ENCODE data around the gene ZDHHC11. TPM values are rescaled to one million over a fixed set of nuclear protein-coding genes. Genes with fewer than 3 reads are reported as not detected.
"Not testable (repeated sequence)": the region's sequence is repeated elsewhere in the genome, so short reads cannot be mapped to it uniquely, and the experiment has no call there.

ZDHHC11 gene
- total and polyA plus RNA-seq, 2 of the 4 experiments (the other 2 are of a cell fraction), result 0.36 to 1.6 TPM

GRCh38 chr5:785181-785705 lies 65.5 kb downstream of the ZDHHC11 start:
- H3K4me3 ChIP-seq (ENCODE audit: insufficient read depth, low read depth, low read length), result peak overlapping the region; percentile 46; the same call in 1 of the 2 replicates
- H3K9me3 ChIP-seq (ENCODE audit: control insufficient read depth, insufficient read depth, low read length); POLR2A ChIA-PET (ENCODE audit: unreplicated experiment); H3K4me2 ChIP-seq (ENCODE audit: low read depth, low read length); H3K4ac ChIP-seq (ENCODE audit: low read depth, low read length); dilution Hi-C loops (cut with HindIII; ENCODE audit: low sequenced_read_pairs, unreplicated experiment); H4K91ac ChIP-seq (ENCODE audit: insufficient read depth, low read depth, low read length); in situ Hi-C loops (cut with MboI; ENCODE audit: low sequenced_read_pairs); BruUV-seq (replicated peaks); H4K5ac ChIP-seq (ENCODE audit: low read depth, low read length); H2AK5ac ChIP-seq (ENCODE audit: low read depth, low read length); H2AFZ ChIP-seq (replicated peaks; ENCODE audit: low read length, poor library complexity); H2BK5ac ChIP-seq (ENCODE audit: low read depth, low read length, poor library complexity, severe bottlenecking); H3K14ac ChIP-seq (replicated peaks; ENCODE audit: low read depth, low read length); H2AK9ac ChIP-seq (replicated peaks; ENCODE audit: low read depth, low read length, poor library complexity); H3K23ac ChIP-seq (ENCODE audit: low read depth, low read length); CTCF ChIA-PET; H3K36me3 ChIP-seq (ENCODE audit: control insufficient read depth, insufficient read depth, low read length); H2BK120ac ChIP-seq (ENCODE audit: low read depth, low read length); H4K20me1 ChIP-seq (ENCODE audit: insufficient read depth, low read length); H2BK20ac ChIP-seq (ENCODE audit: low read depth, low read length); H3K27ac ChIP-seq (ENCODE audit: insufficient read depth, low read length); H3K9me1 ChIP-seq (ENCODE audit: insufficient read depth, low read length); H3K79me1 ChIP-seq (ENCODE audit: low read depth in 1 of 2, low read length in 2 of 2); H3K9ac ChIP-seq (ENCODE audit: low read depth, low read length); H3K56ac ChIP-seq (ENCODE audit: extremely low read depth, insufficient read depth, low read length); H3K4me1 ChIP-seq (ENCODE audit: control insufficient read depth, insufficient read depth, low read length); H4K8ac ChIP-seq (ENCODE audit: low read depth in 2 of 2, low read length in 2 of 2); H3K18ac ChIP-seq (ENCODE audit: low read depth, low read length); H2BK15ac ChIP-seq (ENCODE audit: low read depth, low read length); DNase-seq: not testable (repeated sequence)
- ATAC-seq (ENCODE audit: low read depth), result peak; percentile 6
- H3K27me3 ChIP-seq (ENCODE audit: control insufficient read depth, insufficient read depth, low read length), result peaks cover 18% of the 10 kb centered on the region
- intact Hi-C loops (cut with micrococcal nuclease), result loop anchor here (5.0 kb wide), 1 partner anchor 88 kb away; no protein-coding TSS in a partner anchor
- WGBS, 2 experiments (ENCODE audit: extremely low coverage in 2 of 2, insufficient read length in 1 of 2), result 20% methylated on average over 8 of the region's 43 CpGs; no CpG with 5 or more reads in 1 of the 2 experiments

- H3K23ac ChIP-seq (ENCODE audit: low read depth, low read length); H3K9me3 ChIP-seq (ENCODE audit: control insufficient read depth, insufficient read depth, low read length); POLR2A ChIA-PET (ENCODE audit: unreplicated experiment); H3K4ac ChIP-seq (ENCODE audit: low read depth, low read length); CTCF ChIA-PET; H3K9ac ChIP-seq (ENCODE audit: low read depth, low read length); H4K5ac ChIP-seq (ENCODE audit: low read depth, low read length); H3K9me1 ChIP-seq (ENCODE audit: insufficient read depth, low read length); H3K18ac ChIP-seq (ENCODE audit: low read depth, low read length); H4K91ac ChIP-seq (ENCODE audit: insufficient read depth, low read depth, low read length); H2BK120ac ChIP-seq (ENCODE audit: low read depth, low read length); BruUV-seq (replicated peaks); dilution Hi-C loops (cut with HindIII; ENCODE audit: low sequenced_read_pairs, unreplicated experiment); H3K56ac ChIP-seq (ENCODE audit: extremely low read depth, insufficient read depth, low read length); H2AK5ac ChIP-seq (ENCODE audit: low read depth, low read length); H2AK9ac ChIP-seq (replicated peaks; ENCODE audit: low read depth, low read length, poor library complexity); in situ Hi-C loops (cut with MboI; ENCODE audit: low sequenced_read_pairs); H3K79me1 ChIP-seq (ENCODE audit: low read depth in 1 of 2, low read length in 2 of 2); H4K20me1 ChIP-seq (ENCODE audit: insufficient read depth, low read length); H2BK15ac ChIP-seq (ENCODE audit: low read depth, low read length); H3K4me1 ChIP-seq (ENCODE audit: control insufficient read depth, insufficient read depth, low read length); H2BK5ac ChIP-seq (ENCODE audit: low read depth, low read length, poor library complexity, severe bottlenecking); H3K36me3 ChIP-seq (ENCODE audit: control insufficient read depth, insufficient read depth, low read length); H3K14ac ChIP-seq (replicated peaks; ENCODE audit: low read depth, low read length); H3K27ac ChIP-seq (ENCODE audit: insufficient read depth, low read length); H4K8ac ChIP-seq (ENCODE audit: low read depth in 2 of 2, low read length in 2 of 2); H2BK20ac ChIP-seq (ENCODE audit: low read depth, low read length): not testable (repeated sequence)
- DNase-seq, result peak; percentile 56
- intact Hi-C loops (cut with micrococcal nuclease), result loop anchor here (5.0 kb wide), 1 partner anchor 87 kb away; no protein-coding TSS in a partner anchor
- peak; percentile 86 for ATAC-seq (ENCODE audit: low read depth)
- peaks cover 18% of the 10 kb centered on the region for H3K27me3 ChIP-seq (ENCODE audit: control insufficient read depth, insufficient read depth, low read length)
- H3K4me3 ChIP-seq (ENCODE audit: insufficient read depth, low read depth, low read length), result peak within 1 kb of the TSS; percentile 46
- WGBS, 2 experiments (ENCODE audit: extremely low coverage in 2 of 2, insufficient read length in 1 of 2), result 0% methylated on average over 49 of the region's 101 CpGs; no CpG with 5 or more reads in 1 of the 2 experiments
- peak within 1 kb of the TSS; percentile 86 for H3K4me2 ChIP-seq (ENCODE audit: low read depth, low read length)
- H2AFZ ChIP-seq (replicated peaks; ENCODE audit: low read length, poor library complexity), result peak within 1 kb of the TSS; percentile 81
Observed at GRCh38 chr5:784428-785177, 66.2 kb downstream of the ZDHHC11 start, which contains the start of gene ZDHHC11B. ZDHHC11B (minus strand) TSS chr5:784729; CDS start chr5:766919, 17,810 bp downstream.
